Measurements from ENCODE around the gene PSMA6.

PSMA6 gene

DNA sequence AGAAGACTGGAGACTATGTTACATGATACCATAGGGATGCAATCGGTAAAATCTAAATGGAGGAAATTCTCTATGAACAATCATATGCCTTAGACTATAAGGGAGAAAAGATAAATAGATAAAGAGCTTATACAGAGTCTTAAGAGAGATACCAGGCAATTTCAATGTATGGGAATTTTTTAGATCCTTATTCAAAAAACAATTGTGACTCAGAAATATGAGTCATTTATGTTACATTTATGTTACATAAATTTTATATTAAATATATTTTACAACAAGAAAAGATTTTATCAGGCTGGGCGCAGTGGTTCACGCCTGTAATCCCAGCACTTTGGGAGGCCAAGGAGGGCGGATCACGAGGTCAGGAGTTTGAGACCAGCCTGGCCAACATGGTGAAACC, 36.5 kb upstream of the PSMA6 start:
- no peak overlapping the region for H3K4me3 ChIP-seq (ENCODE audit: low read depth, low read length)
- TF ChIP-seq, protein P1, sequence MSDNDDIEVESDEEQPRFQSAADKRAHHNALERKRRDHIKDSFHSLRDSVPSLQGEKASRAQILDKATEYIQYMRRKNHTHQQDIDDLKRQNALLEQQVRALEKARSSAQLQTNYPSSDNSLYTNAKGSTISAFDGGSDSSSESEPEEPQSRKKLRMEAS (IDR thresholded peaks at IDR 0.05; ENCODE audit: low read depth, low read length): no peak
- TF ChIP-seq MYC (IDR thresholded peaks at IDR 0.05; ENCODE audit: low read depth, low read length) (no peak), POLR2A (IDR thresholded peaks at IDR 0.05; ENCODE audit: extremely low read depth, insufficient read length) (no peak)
- TF ChIP-seq, protein P2, sequence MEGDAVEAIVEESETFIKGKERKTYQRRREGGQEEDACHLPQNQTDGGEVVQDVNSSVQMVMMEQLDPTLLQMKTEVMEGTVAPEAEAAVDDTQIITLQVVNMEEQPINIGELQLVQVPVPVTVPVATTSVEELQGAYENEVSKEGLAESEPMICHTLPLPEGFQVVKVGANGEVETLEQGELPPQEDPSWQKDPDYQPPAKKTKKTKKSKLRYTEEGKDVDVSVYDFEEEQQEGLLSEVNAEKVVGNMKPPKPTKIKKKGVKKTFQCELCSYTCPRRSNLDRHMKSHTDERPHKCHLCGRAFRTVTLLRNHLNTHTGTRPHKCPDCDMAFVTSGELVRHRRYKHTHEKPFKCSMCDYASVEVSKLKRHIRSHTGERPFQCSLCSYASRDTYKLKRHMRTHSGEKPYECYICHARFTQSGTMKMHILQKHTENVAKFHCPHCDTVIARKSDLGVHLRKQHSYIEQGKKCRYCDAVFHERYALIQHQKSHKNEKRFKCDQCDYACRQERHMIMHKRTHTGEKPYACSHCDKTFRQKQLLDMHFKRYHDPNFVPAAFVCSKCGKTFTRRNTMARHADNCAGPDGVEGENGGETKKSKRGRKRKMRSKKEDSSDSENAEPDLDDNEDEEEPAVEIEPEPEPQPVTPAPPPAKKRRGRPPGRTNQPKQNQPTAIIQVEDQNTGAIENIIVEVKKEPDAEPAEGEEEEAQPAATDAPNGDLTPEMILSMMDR (IDR thresholded peaks at IDR 0.05; ENCODE audit: low read depth, low read length): no peak
- DNase-seq (ENCODE audit: low read depth): no peak

DNA sequence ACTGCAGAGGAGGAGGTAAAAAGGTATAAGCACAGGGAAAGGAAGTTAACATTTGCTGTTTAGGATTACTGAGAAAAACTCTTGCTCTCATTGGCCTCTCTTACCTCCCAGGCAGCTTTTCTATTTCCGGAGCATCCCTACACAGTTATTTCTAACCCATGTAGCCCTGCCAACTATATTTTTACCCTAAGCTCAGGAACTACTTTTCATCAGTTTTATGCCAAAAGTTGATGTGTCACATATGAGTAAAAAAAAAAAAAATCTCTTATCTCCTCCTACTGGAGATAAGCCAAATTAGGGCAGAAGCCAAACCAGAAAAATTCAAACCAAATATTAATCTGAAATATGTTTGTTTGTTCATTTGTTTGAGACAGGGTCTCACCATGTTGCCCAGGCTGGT, 34.4 kb upstream of the PSMA6 start:
- no peak for DNase-seq (ENCODE audit: low read depth)
- TF ChIP-seq, protein P2 (IDR thresholded peaks at IDR 0.05; ENCODE audit: low read depth, low read length): no peak
- TF ChIP-seq MYC (IDR thresholded peaks at IDR 0.05; ENCODE audit: low read depth, low read length) (no peak), POLR2A (IDR thresholded peaks at IDR 0.05; ENCODE audit: extremely low read depth, insufficient read length) (no peak)
- TF ChIP-seq, protein P1 (IDR thresholded peaks at IDR 0.05; ENCODE audit: low read depth, low read length): no peak

DNA sequence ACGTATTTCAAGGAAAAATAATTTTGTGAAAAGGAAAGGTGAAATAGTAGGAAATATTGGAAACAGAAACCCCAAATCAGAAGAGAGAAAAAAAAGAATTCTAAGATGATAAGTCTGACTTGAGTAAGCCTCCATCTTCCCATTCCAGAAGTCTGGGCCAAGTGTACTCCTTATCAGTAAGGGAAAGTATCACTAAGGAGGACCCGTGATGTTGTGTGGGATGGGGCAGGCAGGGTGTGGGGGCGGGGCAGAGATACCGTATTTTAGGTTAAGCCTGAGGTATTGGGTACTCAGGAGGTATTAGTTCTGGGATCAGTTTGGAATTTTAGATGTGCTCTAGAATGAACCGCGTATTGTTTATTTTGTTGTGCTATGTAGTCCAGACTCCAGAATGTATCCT, 33.8 kb upstream of the PSMA6 start:
- TF ChIP-seq MYC (IDR thresholded peaks at IDR 0.05; ENCODE audit: low read depth, low read length) (no peak), POLR2A (IDR thresholded peaks at IDR 0.05; ENCODE audit: extremely low read depth, insufficient read length) (no peak)
- TF ChIP-seq, protein P1 (IDR thresholded peaks at IDR 0.05; ENCODE audit: low read depth, low read length): no peak
- TF ChIP-seq, protein P2 (IDR thresholded peaks at IDR 0.05; ENCODE audit: low read depth, low read length): no peak
- no peak for DNase-seq (ENCODE audit: low read depth)

More for the DNA sequence above, 34.4 kb upstream of the PSMA6 start:
- no peak overlapping the region for H3K4me3 ChIP-seq (ENCODE audit: low read depth, low read length)

DNA sequence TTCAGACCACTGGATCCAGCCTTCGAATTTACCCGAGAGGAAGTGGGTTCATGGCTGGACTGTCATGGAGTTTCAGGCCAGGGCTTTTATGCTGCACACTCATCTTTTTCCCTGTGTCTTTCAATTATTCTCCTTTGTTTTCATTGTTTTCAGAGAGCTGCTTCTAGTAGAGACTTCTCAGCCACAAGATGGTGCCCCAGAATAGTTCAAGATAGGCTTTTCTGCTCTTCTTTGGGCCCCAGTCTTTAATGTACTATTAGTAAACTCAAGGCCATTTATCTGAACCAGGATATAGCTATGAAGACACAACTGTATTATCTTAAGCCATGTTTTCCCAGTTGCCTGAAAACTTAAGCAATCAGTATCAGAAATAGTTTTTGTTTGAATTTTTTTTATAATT, 30.4 kb upstream of the PSMA6 start:
- DNase-seq (ENCODE audit: low read depth): peak; percentile 15
- no peak overlapping the region for H3K4me3 ChIP-seq (ENCODE audit: low read depth, low read length)

More for the DNA sequence above, 33.8 kb upstream of the PSMA6 start:
- H3K4me3 ChIP-seq (ENCODE audit: low read depth, low read length): no peak overlapping the region

DNA sequence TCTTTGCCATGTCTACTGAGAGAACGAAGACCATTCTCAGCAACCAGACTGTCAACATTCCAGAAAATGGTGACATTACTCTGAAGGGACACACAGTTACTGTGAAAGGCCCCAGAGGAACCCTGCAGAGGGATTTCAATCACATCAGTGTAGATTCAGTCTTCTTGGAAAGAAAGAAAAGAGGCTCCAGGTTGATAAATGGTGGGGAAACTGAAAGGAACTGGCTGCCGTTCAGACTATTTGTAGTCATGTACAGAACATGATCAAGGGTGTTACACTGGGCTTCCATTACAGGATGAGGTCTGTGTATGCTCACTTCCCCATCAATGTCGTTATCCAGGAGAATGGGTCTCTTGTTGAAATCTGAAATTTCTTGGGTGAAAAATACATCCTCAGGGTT, 29.7 kb upstream of the PSMA6 start:
- TF ChIP-seq MYC (IDR thresholded peaks at IDR 0.05; ENCODE audit: low read depth, low read length): no peak
- TF ChIP-seq, protein P2 (IDR thresholded peaks at IDR 0.05; ENCODE audit: low read depth, low read length): no peak
- TF ChIP-seq, protein P1 (IDR thresholded peaks at IDR 0.05; ENCODE audit: low read depth, low read length): no peak
- no peak for TF ChIP-seq POLR2A (IDR thresholded peaks at IDR 0.05; ENCODE audit: extremely low read depth, insufficient read length)
- no peak for DNase-seq (ENCODE audit: low read depth)
- no peak overlapping the region for H3K4me3 ChIP-seq (ENCODE audit: low read depth, low read length)

More for the DNA sequence above, 30.4 kb upstream of the PSMA6 start:
- TF ChIP-seq MYC (IDR thresholded peaks at IDR 0.05; ENCODE audit: low read depth, low read length) (no peak), POLR2A (IDR thresholded peaks at IDR 0.05; ENCODE audit: extremely low read depth, insufficient read length) (no peak)
- TF ChIP-seq, protein P1 (IDR thresholded peaks at IDR 0.05; ENCODE audit: low read depth, low read length): no peak
- TF ChIP-seq, protein P2 (IDR thresholded peaks at IDR 0.05; ENCODE audit: low read depth, low read length): no peak

All from NB4 (cell line).